Measurements from ENCODE around the gene OR52B2.

The OR52B2 gene

DNA sequence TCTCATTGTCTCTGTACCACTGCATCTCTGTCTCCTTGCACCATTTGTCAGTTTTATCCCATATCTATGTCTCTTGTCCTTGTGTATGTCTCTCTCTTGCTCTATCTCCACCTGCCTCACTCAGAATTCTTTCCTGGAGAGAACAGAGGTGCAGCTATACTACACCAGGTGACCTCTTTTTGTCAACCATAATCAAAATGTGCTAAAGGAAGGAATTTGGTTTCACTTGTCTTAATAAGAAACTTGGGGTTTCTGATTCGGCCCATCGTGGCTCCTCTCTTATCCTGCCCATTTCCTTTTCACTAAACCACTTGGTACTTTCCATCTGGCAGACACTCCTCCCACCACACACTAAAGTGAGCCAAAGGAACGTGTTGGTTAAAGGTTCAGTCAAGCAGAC lies 33.2 kb upstream of the OR52B2 start:
- H3K4me1 ChIP-seq (ENCODE audit: control insufficient read depth in 5 of 5, insufficient read depth in 5 of 5, low read length in 5 of 5) = no peaks in the 10 kb centered on the region
- no peak overlapping the region for H3K4me3 ChIP-seq (ENCODE audit: low read depth in 1 of 5, low read length in 5 of 5)
- no peak overlapping the region for H3K27ac ChIP-seq (ENCODE audit: low read depth, low read length)
- peaks cover 17 to 24% (median 19%) of the 10 kb centered on the region in 5 donors for H3K36me3 ChIP-seq (ENCODE audit: control insufficient read depth in 5 of 5, insufficient read depth in 5 of 5, low read length in 5 of 5)
- H3K9me3 ChIP-seq (ENCODE audit: control insufficient read depth in 5 of 5, low read length in 5 of 5) = no peaks in the 10 kb centered on the region
- no peak overlapping the region for H3K9ac ChIP-seq (ENCODE audit: low read length in 5 of 5)
- H3K27me3 ChIP-seq (ENCODE audit: control insufficient read depth in 5 of 5, insufficient read depth in 4 of 5, low read length in 5 of 5) = no peaks in the 10 kb centered on the region

DNA sequence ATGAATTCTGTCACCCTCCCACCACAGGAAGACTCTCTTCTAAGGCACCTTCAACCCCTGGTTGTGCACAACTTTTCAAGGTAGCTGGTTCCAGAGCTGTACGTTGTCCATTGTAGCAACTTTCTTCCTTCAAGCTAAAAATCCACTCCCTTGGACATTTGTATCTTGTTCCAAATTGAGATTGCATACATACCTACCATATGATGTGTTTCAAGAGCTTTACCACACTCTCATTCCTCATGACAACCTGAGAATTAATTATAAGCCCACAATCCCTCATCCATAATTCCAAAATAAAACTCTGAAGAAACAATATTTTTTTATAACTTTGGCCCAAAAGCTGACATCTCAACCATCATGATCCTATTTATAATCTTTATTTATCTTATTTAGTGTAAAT lies 31.9 kb upstream of the OR52B2 start:
- no peaks in the 10 kb centered on the region for H3K27me3 ChIP-seq (ENCODE audit: control insufficient read depth in 5 of 5, insufficient read depth in 4 of 5, low read length in 5 of 5)
- no peak overlapping the region for H3K27ac ChIP-seq (ENCODE audit: low read depth, low read length)
- H3K9ac ChIP-seq (ENCODE audit: low read length in 5 of 5) = no peak overlapping the region

GRCh38 chr11:6201481-6201880 lies 31.4 kb upstream of the OR52B2 start:
- H3K36me3 ChIP-seq (ENCODE audit: control insufficient read depth in 5 of 5, insufficient read depth in 5 of 5, low read length in 5 of 5) = peaks cover 11 to 14% (median 13%) of the 10 kb centered on the region in 5 donors
- no peaks in the 10 kb centered on the region for H3K27me3 ChIP-seq (ENCODE audit: control insufficient read depth in 5 of 5, insufficient read depth in 4 of 5, low read length in 5 of 5)
- no peak overlapping the region for H3K9ac ChIP-seq (ENCODE audit: low read length in 5 of 5)
- H3K4me3 ChIP-seq (ENCODE audit: low read depth in 1 of 5, low read length in 5 of 5) = no peak overlapping the region
- H3K9me3 ChIP-seq (ENCODE audit: control insufficient read depth in 5 of 5, low read length in 5 of 5) = no peaks in the 10 kb centered on the region
- no peaks in the 10 kb centered on the region for H3K4me1 ChIP-seq (ENCODE audit: control insufficient read depth in 5 of 5, insufficient read depth in 5 of 5, low read length in 5 of 5)
- H3K27ac ChIP-seq (ENCODE audit: low read depth, low read length) = no peak overlapping the region

More for the DNA sequence above, 31.9 kb upstream of the OR52B2 start:
- Histone ChIP-seq H3K4me1 (ENCODE audit: control insufficient read depth in 5 of 5, insufficient read depth in 5 of 5, low read length in 5 of 5) (no peaks in the 10 kb centered on the region), H3K9me3 (ENCODE audit: control insufficient read depth in 5 of 5, low read length in 5 of 5) (no peaks in the 10 kb centered on the region), H3K36me3 (ENCODE audit: control insufficient read depth in 5 of 5, insufficient read depth in 5 of 5, low read length in 5 of 5) (peaks cover 11 to 18% (median 15%) of the 10 kb centered on the region in 5 donors), H3K4me3 (ENCODE audit: low read depth in 1 of 5, low read length in 5 of 5) (no peak overlapping the region)

DNA sequence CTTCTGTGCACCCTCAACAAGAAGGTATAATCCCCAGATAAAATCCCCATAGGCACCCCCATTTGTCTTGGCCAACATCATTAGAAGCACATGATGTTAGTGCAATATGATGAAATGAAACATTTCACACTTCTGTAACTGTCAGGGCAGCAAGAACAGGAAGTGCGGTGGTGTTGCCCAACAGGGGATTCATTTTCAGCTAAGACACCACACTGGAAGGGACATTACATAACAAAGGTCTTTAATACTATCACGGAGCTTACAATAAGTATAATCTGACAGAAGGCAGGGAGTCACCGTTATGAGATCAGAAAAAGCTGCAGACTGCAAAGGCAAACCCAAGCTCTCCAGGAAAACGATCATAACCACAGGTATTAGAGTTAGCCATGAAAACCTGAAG lies 30.8 kb upstream of the OR52B2 start:
- H3K27me3 ChIP-seq (ENCODE audit: control insufficient read depth in 5 of 5, insufficient read depth in 4 of 5, low read length in 5 of 5) = no peaks in the 10 kb centered on the region
- H3K36me3 ChIP-seq (ENCODE audit: control insufficient read depth in 5 of 5, insufficient read depth in 5 of 5, low read length in 5 of 5) = peaks cover 8 to 12% (median 11%) of the 10 kb centered on the region in 5 donors
- H3K4me3 ChIP-seq (ENCODE audit: low read depth in 1 of 5, low read length in 5 of 5) = no peak overlapping the region
- H3K27ac ChIP-seq (ENCODE audit: low read depth, low read length) = no peak overlapping the region
- no peak overlapping the region for H3K9ac ChIP-seq (ENCODE audit: low read length in 5 of 5)
- no peaks in the 10 kb centered on the region for H3K9me3 ChIP-seq (ENCODE audit: control insufficient read depth in 5 of 5, low read length in 5 of 5)
- no peaks in the 10 kb centered on the region for H3K4me1 ChIP-seq (ENCODE audit: control insufficient read depth in 5 of 5, insufficient read depth in 5 of 5, low read length in 5 of 5)

GRCh38 chr11:6199174-6199810 lies 29.2 kb upstream of the OR52B2 start, which contains the start of gene OR52W1:
Gene OR52W1, plus strand, starts transcription at chr11:6199224. Its CDS starts 0 bp downstream, at chr11:6199224.
- Histone ChIP-seq H3K4me3 (ENCODE audit: low read depth in 1 of 5, low read length in 5 of 5) (no peak within 1 kb of the TSS), H3K4me1 (ENCODE audit: control insufficient read depth in 5 of 5, insufficient read depth in 5 of 5, low read length in 5 of 5) (no peaks in the 10 kb centered on the region), H3K27me3 (ENCODE audit: control insufficient read depth in 5 of 5, insufficient read depth in 4 of 5, low read length in 5 of 5) (no peaks in the 10 kb centered on the region), H3K9ac (ENCODE audit: low read length in 5 of 5) (no peak within 1 kb of the TSS), H3K9me3 (ENCODE audit: control insufficient read depth in 5 of 5, low read length in 5 of 5) (no peaks in the 10 kb centered on the region), H3K36me3 (ENCODE audit: control insufficient read depth in 5 of 5, insufficient read depth in 5 of 5, low read length in 5 of 5) (peaks cover 0 to 2% (median 0%) of the 10 kb centered on the region in 5 donors), H3K27ac (ENCODE audit: low read depth, low read length) (no peak within 1 kb of the TSS)

DNA sequence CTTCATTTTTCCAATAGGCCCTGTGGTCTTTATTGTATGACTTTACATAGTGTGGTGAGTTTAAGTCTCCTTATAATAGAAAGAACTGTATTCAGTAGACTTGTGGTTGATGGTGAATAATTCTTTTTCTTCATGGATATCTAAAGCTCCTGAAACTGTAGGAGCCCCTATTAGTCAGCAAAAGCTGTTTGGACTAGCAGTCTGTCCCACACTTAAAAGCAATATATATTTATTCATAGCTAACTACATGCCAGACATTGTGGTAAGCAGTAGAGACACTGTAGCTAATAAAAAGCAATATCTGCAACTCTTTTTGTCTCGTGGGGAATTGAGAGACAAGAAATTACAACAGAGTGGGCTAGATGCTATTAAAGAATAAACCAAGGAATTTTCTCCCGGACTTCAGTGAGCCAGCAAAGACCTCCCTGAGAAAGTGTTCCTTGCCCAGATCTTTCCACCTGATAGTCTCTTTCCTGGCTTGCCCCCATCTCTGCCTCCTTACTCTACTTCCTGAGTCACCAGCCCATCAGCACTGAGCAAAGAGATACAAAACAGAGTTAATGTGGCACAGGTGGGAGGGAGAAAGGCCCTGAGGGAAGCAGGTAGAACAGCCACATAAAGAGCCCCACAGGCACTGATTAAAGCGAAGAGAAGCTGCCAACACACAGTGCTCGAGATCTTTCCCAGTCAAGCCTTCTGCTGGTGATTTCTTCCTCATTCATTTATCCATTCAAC lies 27.5 kb upstream of the OR52B2 start:
- H3K36me3 ChIP-seq (ENCODE audit: control insufficient read depth in 5 of 5, insufficient read depth in 5 of 5, low read length in 5 of 5) = peaks cover 0 to 2% (median 0%) of the 10 kb centered on the region in 5 donors
- no peak overlapping the region for H3K9ac ChIP-seq (ENCODE audit: low read length in 5 of 5)
- H3K4me3 ChIP-seq (ENCODE audit: low read depth in 1 of 5, low read length in 5 of 5) = no peak overlapping the region
- H3K9me3 ChIP-seq (ENCODE audit: control insufficient read depth in 5 of 5, low read length in 5 of 5) = no peaks in the 10 kb centered on the region
- H3K4me1 ChIP-seq (ENCODE audit: control insufficient read depth in 5 of 5, insufficient read depth in 5 of 5, low read length in 5 of 5) = no peaks in the 10 kb centered on the region
- no peaks in the 10 kb centered on the region for H3K27me3 ChIP-seq (ENCODE audit: control insufficient read depth in 5 of 5, insufficient read depth in 4 of 5, low read length in 5 of 5)
- no peak overlapping the region for H3K27ac ChIP-seq (ENCODE audit: low read depth, low read length)

DNA sequence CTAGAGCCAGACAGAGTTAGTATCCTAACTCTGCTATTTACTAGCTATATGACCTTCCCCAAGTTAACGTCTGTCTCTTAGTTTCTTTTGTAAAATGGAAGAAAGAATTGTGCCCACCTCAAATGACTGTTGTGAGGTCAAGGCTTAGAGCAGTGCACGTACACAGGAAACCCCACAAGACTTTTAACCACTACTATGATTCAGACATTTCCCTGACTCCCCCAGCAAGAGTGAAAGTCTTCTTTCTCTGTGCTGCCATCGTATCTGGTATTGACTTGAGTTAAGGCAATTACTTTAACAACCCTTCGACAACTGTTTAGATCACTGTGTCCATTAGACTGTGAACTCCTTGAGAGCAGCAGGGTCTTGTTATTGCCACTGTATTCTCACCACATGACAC lies 26.3 kb upstream of the OR52B2 start:
- H3K4me3 ChIP-seq (ENCODE audit: low read depth in 1 of 5, low read length in 5 of 5) = no peak overlapping the region
- no peaks in the 10 kb centered on the region for H3K4me1 ChIP-seq (ENCODE audit: control insufficient read depth in 5 of 5, insufficient read depth in 5 of 5, low read length in 5 of 5)
- no peaks in the 10 kb centered on the region for H3K27me3 ChIP-seq (ENCODE audit: control insufficient read depth in 5 of 5, insufficient read depth in 4 of 5, low read length in 5 of 5)
- H3K36me3 ChIP-seq (ENCODE audit: control insufficient read depth in 5 of 5, insufficient read depth in 5 of 5, low read length in 5 of 5) = no peaks in the 10 kb centered on the region
- no peaks in the 10 kb centered on the region for H3K9me3 ChIP-seq (ENCODE audit: control insufficient read depth in 5 of 5, low read length in 5 of 5)
- no peak overlapping the region for H3K27ac ChIP-seq (ENCODE audit: low read depth, low read length)
- no peak overlapping the region for H3K9ac ChIP-seq (ENCODE audit: low read length in 5 of 5)

GRCh38 chr11:6194065-6194581 lies 24.0 kb upstream of the OR52B2 start:
- no peak overlapping the region for H3K27ac ChIP-seq (ENCODE audit: low read depth, low read length)

GRCh38 chr11:6191742-6192141 lies 21.6 kb upstream of the OR52B2 start:
- Histone ChIP-seq H3K9me3 (ENCODE audit: control insufficient read depth in 5 of 5, low read length in 5 of 5) (no peaks in the 10 kb centered on the region), H3K36me3 (ENCODE audit: control insufficient read depth in 5 of 5, insufficient read depth in 5 of 5, low read length in 5 of 5) (no peaks in the 10 kb centered on the region), H3K4me3 (ENCODE audit: low read depth in 1 of 5, low read length in 5 of 5) (no peak overlapping the region), H3K27me3 (ENCODE audit: control insufficient read depth in 5 of 5, insufficient read depth in 4 of 5, low read length in 5 of 5) (no peaks in the 10 kb centered on the region), H3K4me1 (ENCODE audit: control insufficient read depth in 5 of 5, insufficient read depth in 5 of 5, low read length in 5 of 5) (no peaks in the 10 kb centered on the region), H3K9ac (ENCODE audit: low read length in 5 of 5) (no peak overlapping the region), H3K27ac (ENCODE audit: low read depth, low read length) (no peak overlapping the region)

More at GRCh38 chr11:6194065-6194581, 24.0 kb upstream of the OR52B2 start:
- Histone ChIP-seq H3K4me3 (ENCODE audit: low read depth in 1 of 5, low read length in 5 of 5) (no peak overlapping the region), H3K9me3 (ENCODE audit: control insufficient read depth in 5 of 5, low read length in 5 of 5) (no peaks in the 10 kb centered on the region), H3K4me1 (ENCODE audit: control insufficient read depth in 5 of 5, insufficient read depth in 5 of 5, low read length in 5 of 5) (no peaks in the 10 kb centered on the region), H3K27me3 (ENCODE audit: control insufficient read depth in 5 of 5, insufficient read depth in 4 of 5, low read length in 5 of 5) (no peaks in the 10 kb centered on the region), H3K9ac (ENCODE audit: low read length in 5 of 5) (no peak overlapping the region), H3K36me3 (ENCODE audit: control insufficient read depth in 5 of 5, insufficient read depth in 5 of 5, low read length in 5 of 5) (no peaks in the 10 kb centered on the region)

GRCh38 chr11:6175440-6175839 lies 5.3 kb upstream of the OR52B2 start:
- Histone ChIP-seq H3K9me3 (ENCODE audit: control insufficient read depth in 5 of 5, low read length in 5 of 5) (no peaks in the 10 kb centered on the region), H3K27me3 (ENCODE audit: control insufficient read depth in 5 of 5, insufficient read depth in 4 of 5, low read length in 5 of 5) (no peaks in the 10 kb centered on the region), H3K9ac (ENCODE audit: low read length in 5 of 5) (no peak overlapping the region)

More at GRCh38 chr11:6175440-6175839, 5.3 kb upstream of the OR52B2 start:
- Histone ChIP-seq H3K4me3 (ENCODE audit: low read depth in 1 of 5, low read length in 5 of 5) (no peak overlapping the region), H3K27ac (ENCODE audit: low read depth, low read length) (no peak overlapping the region), H3K4me1 (ENCODE audit: control insufficient read depth in 5 of 5, insufficient read depth in 5 of 5, low read length in 5 of 5) (peaks cover 0 to 5% (median 0%) of the 10 kb centered on the region in 5 donors), H3K36me3 (ENCODE audit: control insufficient read depth in 5 of 5, insufficient read depth in 5 of 5, low read length in 5 of 5) (no peaks in the 10 kb centered on the region)
